Measurements from ENCODE around the gene AFP. TPM values are rescaled to one million over a fixed set of nuclear protein-coding genes. Genes with fewer than 3 reads are reported as not detected.

AFP gene
- total and polyA plus RNA-seq, 2 of the 13 experiments (the other 11 are each of a cell fraction or from before 2014, with no cell fraction given) = 9,434 to 13,105 TPM

DNA sequence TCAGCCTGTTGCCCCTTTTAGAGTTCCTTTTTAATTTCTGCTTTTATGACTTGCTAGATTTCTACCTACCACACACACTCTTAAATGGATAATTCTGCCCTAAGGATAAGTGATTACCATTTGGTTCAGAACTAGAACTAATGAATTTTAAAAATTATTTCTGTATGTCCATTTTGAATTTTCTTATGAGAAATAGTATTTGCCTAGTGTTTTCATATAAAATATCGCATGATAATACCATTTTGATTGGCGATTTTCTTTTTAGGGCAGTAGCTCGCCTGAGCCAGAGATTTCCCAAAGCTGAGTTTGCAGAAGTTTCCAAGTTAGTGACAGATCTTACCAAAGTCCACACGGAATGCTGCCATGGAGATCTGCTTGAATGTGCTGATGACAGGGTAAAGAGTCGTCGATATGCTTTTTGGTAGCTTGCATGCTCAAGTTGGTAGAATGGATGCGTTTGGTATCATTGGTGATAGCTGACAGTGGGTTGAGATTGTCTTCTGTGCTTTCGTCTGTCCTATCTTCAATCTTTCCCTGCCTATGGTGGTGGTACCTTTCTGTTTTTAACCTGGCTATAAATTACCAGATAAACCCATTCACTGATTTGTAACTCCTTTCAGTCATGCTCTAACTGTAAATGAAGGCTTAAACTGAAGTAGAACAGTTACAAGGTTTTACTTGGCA lies 24.1 kb upstream of the AFP start (continued):
- TF ChIP-seq, protein P1, sequence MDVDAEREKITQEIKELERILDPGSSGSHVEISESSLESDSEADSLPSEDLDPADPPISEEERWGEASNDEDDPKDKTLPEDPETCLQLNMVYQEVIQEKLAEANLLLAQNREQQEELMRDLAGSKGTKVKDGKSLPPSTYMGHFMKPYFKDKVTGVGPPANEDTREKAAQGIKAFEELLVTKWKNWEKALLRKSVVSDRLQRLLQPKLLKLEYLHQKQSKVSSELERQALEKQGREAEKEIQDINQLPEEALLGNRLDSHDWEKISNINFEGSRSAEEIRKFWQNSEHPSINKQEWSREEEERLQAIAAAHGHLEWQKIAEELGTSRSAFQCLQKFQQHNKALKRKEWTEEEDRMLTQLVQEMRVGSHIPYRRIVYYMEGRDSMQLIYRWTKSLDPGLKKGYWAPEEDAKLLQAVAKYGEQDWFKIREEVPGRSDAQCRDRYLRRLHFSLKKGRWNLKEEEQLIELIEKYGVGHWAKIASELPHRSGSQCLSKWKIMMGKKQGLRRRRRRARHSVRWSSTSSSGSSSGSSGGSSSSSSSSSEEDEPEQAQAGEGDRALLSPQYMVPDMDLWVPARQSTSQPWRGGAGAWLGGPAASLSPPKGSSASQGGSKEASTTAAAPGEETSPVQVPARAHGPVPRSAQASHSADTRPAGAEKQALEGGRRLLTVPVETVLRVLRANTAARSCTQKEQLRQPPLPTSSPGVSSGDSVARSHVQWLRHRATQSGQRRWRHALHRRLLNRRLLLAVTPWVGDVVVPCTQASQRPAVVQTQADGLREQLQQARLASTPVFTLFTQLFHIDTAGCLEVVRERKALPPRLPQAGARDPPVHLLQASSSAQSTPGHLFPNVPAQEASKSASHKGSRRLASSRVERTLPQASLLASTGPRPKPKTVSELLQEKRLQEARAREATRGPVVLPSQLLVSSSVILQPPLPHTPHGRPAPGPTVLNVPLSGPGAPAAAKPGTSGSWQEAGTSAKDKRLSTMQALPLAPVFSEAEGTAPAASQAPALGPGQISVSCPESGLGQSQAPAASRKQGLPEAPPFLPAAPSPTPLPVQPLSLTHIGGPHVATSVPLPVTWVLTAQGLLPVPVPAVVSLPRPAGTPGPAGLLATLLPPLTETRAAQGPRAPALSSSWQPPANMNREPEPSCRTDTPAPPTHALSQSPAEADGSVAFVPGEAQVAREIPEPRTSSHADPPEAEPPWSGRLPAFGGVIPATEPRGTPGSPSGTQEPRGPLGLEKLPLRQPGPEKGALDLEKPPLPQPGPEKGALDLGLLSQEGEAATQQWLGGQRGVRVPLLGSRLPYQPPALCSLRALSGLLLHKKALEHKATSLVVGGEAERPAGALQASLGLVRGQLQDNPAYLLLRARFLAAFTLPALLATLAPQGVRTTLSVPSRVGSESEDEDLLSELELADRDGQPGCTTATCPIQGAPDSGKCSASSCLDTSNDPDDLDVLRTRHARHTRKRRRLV (CRISPR knock-in tag; IDR thresholded peaks at IDR 0.05) = no peak
- TF ChIP-seq MIER3 (CRISPR knock-in tag; IDR thresholded peaks at IDR 0.05; ENCODE audit: borderline replicate concordance) (peak; percentile 23; the same call in 1 of the 2 replicates), PHF5A (CRISPR knock-in tag; IDR thresholded peaks at IDR 0.05; ENCODE audit: low read depth, unreplicated experiment) (peak; percentile 88), REPIN1 (CRISPR knock-in tag; IDR thresholded peaks at IDR 0.05; ENCODE audit: borderline replicate concordance, low read depth) (peak; percentile 51; the same call in 1 of the 2 replicates), XBP1 (CRISPR knock-in tag; IDR thresholded peaks at IDR 0.05) (0 out of 2 replicates have a peak, but pooled peaks have one; percentile 3), ZFP37 (CRISPR knock-in tag; IDR thresholded peaks at IDR 0.05; ENCODE audit: borderline replicate concordance) (0 out of 2 replicates have a peak, but pooled peaks have one; percentile 39), SRY (CRISPR knock-in tag; IDR thresholded peaks at IDR 0.05) (no peak; the same call in 1 of the 2 replicates), TSC22D2 (CRISPR knock-in tag; IDR thresholded peaks at IDR 0.05; ENCODE audit: borderline replicate concordance) (no peak), MAFF (IDR thresholded peaks at IDR 0.05; ENCODE audit: low read depth, low read length) (peak; percentile 58; the same call in 1 of the 2 replicates), HOXD1 (CRISPR knock-in tag; IDR thresholded peaks at IDR 0.05) (0 out of 2 replicates have a peak, but pooled peaks have one; percentile 44), ZFP1 (CRISPR knock-in tag; IDR thresholded peaks at IDR 0.05) (no peak), KLF12 (CRISPR knock-in tag; IDR thresholded peaks at IDR 0.05; ENCODE audit: borderline replicate concordance) (peak; percentile 48; the same call in 1 of the 2 replicates), TAF15 (IDR thresholded peaks at IDR 0.05; ENCODE audit: low read depth, low read length, poor library complexity, severe bottlenecking) (no peak), CCDC6 (CRISPR knock-in tag; IDR thresholded peaks at IDR 0.05) (peak; percentile 59; the same call in 1 of the 2 replicates)
- TF ChIP-seq, protein P2, sequence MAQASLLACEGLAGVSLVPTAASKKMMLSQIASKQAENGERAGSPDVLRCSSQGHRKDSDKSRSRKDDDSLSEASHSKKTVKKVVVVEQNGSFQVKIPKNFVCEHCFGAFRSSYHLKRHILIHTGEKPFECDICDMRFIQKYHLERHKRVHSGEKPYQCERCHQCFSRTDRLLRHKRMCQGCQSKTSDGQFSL (CRISPR knock-in tag; IDR thresholded peaks at IDR 0.05) = 0 out of 2 replicates have a peak, but pooled peaks have one; percentile 23
- TF ChIP-seq, protein P3, sequence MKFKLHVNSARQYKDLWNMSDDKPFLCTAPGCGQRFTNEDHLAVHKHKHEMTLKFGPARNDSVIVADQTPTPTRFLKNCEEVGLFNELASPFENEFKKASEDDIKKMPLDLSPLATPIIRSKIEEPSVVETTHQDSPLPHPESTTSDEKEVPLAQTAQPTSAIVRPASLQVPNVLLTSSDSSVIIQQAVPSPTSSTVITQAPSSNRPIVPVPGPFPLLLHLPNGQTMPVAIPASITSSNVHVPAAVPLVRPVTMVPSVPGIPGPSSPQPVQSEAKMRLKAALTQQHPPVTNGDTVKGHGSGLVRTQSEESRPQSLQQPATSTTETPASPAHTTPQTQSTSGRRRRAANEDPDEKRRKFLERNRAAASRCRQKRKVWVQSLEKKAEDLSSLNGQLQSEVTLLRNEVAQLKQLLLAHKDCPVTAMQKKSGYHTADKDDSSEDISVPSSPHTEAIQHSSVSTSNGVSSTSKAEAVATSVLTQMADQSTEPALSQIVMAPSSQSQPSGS (CRISPR knock-in tag; IDR thresholded peaks at IDR 0.05) = peak; percentile 47; the same call in 1 of the 2 replicates
- TF ChIP-seq, protein P4, sequence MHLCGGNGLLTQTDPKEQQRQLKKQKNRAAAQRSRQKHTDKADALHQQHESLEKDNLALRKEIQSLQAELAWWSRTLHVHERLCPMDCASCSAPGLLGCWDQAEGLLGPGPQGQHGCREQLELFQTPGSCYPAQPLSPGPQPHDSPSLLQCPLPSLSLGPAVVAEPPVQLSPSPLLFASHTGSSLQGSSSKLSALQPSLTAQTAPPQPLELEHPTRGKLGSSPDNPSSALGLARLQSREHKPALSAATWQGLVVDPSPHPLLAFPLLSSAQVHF (CRISPR knock-in tag; IDR thresholded peaks at IDR 0.05) = peak; percentile 67; the same call in 1 of the 2 replicates
- TF ChIP-seq, protein P5, sequence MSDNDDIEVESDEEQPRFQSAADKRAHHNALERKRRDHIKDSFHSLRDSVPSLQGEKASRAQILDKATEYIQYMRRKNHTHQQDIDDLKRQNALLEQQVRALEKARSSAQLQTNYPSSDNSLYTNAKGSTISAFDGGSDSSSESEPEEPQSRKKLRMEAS (IDR thresholded peaks at IDR 0.05) = 0 out of 2 replicates have a peak, but pooled peaks have one; percentile 29
- TF ChIP-seq, protein P6, sequence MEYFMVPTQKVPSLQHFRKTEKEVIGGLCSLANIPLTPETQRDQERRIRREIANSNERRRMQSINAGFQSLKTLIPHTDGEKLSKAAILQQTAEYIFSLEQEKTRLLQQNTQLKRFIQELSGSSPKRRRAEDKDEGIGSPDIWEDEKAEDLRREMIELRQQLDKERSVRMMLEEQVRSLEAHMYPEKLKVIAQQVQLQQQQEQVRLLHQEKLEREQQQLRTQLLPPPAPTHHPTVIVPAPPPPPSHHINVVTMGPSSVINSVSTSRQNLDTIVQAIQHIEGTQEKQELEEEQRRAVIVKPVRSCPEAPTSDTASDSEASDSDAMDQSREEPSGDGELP (IDR thresholded peaks at IDR 0.05; ENCODE audit: borderline replicate concordance, low read depth) = no peak
- TF ChIP-seq, protein P7, sequence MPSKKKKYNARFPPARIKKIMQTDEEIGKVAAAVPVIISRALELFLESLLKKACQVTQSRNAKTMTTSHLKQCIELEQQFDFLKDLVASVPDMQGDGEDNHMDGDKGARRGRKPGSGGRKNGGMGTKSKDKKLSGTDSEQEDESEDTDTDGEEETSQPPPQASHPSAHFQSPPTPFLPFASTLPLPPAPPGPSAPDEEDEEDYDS (CRISPR knock-in tag; IDR thresholded peaks at IDR 0.05) = 0 out of 2 replicates have a peak, but pooled peaks have one; percentile 38
